ENCODE measurements around the gene GABRB1.

The GABRB1 gene

GRCh38 chr4:47334652-47335051, 303.3 kb downstream of the GABRB1 start:
- no peak overlapping the region for H3K27ac ChIP-seq (ENCODE audit: low read length)
- no peak for DNase-seq
- H3K9me2 ChIP-seq (replicated peaks; ENCODE audit: insufficient read depth, low read length) = no peaks in the 10 kb centered on the region
- no peaks in the 10 kb centered on the region for H3F3A ChIP-seq (ENCODE audit: insufficient read depth, low read length)
- no peak overlapping the region for H3K4me2 ChIP-seq (ENCODE audit: low read depth, low read length)
- H3K4me1 ChIP-seq (ENCODE audit: low read length) = no peaks in the 10 kb centered on the region
- TF ChIP-seq CTCF (IDR thresholded peaks at IDR 0.05; ENCODE audit: low read length) = no peak
- no peak for TF ChIP-seq EZH2 (optimal IDR thresholded peaks at IDR 0.05; ENCODE audit: low read depth, low read length)
- no peak for TF ChIP-seq EZH2phosphoT487 (IDR thresholded peaks at IDR 0.05; ENCODE audit: low read length)
- H3K9me3 ChIP-seq (replicated peaks; ENCODE audit: insufficient read depth, low read length) = no peaks in the 10 kb centered on the region
- no peaks in the 10 kb centered on the region for H4K20me1 ChIP-seq (ENCODE audit: insufficient read depth, low read length)
- H3K36me3 ChIP-seq (replicated peaks; ENCODE audit: insufficient read depth, low read length) = no peaks in the 10 kb centered on the region
- H2AFZ ChIP-seq (ENCODE audit: low read length) = no peak overlapping the region
- H3K79me2 ChIP-seq (ENCODE audit: low read length) = no peaks in the 10 kb centered on the region
- no peaks in the 10 kb centered on the region for H3K27me3 ChIP-seq (replicated peaks; ENCODE audit: insufficient read depth, low read length)
- H3K4me3 ChIP-seq (ENCODE audit: low read length) = no peak overlapping the region
- no peak overlapping the region for H3K9ac ChIP-seq (ENCODE audit: low read length)

- H3K4me3 ChIP-seq (ENCODE audit: low read length) = no peak overlapping the region
- no peak overlapping the region for H2AFZ ChIP-seq (ENCODE audit: low read length)
- no peaks in the 10 kb centered on the region for H3K9me3 ChIP-seq (replicated peaks; ENCODE audit: insufficient read depth, low read length)
Observed at GRCh38 chr4:47337893-47338292, 306.5 kb downstream of the GABRB1 start.

GRCh38 chr4:47340914-47341313, 309.5 kb downstream of the GABRB1 start:
- no peak overlapping the region for H3K9ac ChIP-seq (ENCODE audit: low read length)
- no peaks in the 10 kb centered on the region for H3K9me2 ChIP-seq (replicated peaks; ENCODE audit: insufficient read depth, low read length)
- H3K9me3 ChIP-seq (replicated peaks; ENCODE audit: insufficient read depth, low read length) = no peaks in the 10 kb centered on the region
- no peak overlapping the region for H2AFZ ChIP-seq (ENCODE audit: low read length)
- H3K27ac ChIP-seq (ENCODE audit: low read length) = no peak overlapping the region
- H3K36me3 ChIP-seq (replicated peaks; ENCODE audit: insufficient read depth, low read length) = no peaks in the 10 kb centered on the region
- no peaks in the 10 kb centered on the region for H3K79me2 ChIP-seq (ENCODE audit: low read length)
- no peak for DNase-seq
- no peaks in the 10 kb centered on the region for H3F3A ChIP-seq (ENCODE audit: insufficient read depth, low read length)
- no peak overlapping the region for H3K4me2 ChIP-seq (ENCODE audit: low read depth, low read length)
- H3K27me3 ChIP-seq (replicated peaks; ENCODE audit: insufficient read depth, low read length) = no peaks in the 10 kb centered on the region
- H4K20me1 ChIP-seq (ENCODE audit: insufficient read depth, low read length) = no peaks in the 10 kb centered on the region
- no peak overlapping the region for H3K4me3 ChIP-seq (ENCODE audit: low read length)
- no peak for TF ChIP-seq CTCF (IDR thresholded peaks at IDR 0.05; ENCODE audit: low read length)
- TF ChIP-seq EZH2phosphoT487 (IDR thresholded peaks at IDR 0.05; ENCODE audit: low read length) = no peak
- TF ChIP-seq EZH2 (optimal IDR thresholded peaks at IDR 0.05; ENCODE audit: low read depth, low read length) = no peak
- H3K4me1 ChIP-seq (ENCODE audit: low read length) = no peaks in the 10 kb centered on the region

More at GRCh38 chr4:47337893-47338292, 306.5 kb downstream of the GABRB1 start:
- Histone ChIP-seq H3K79me2 (ENCODE audit: low read length) (no peaks in the 10 kb centered on the region), H3K9me2 (replicated peaks; ENCODE audit: insufficient read depth, low read length) (no peaks in the 10 kb centered on the region), H3K27me3 (replicated peaks; ENCODE audit: insufficient read depth, low read length) (no peaks in the 10 kb centered on the region), H3K9ac (ENCODE audit: low read length) (no peak overlapping the region), H3F3A (ENCODE audit: insufficient read depth, low read length) (no peaks in the 10 kb centered on the region), H3K27ac (ENCODE audit: low read length) (no peak overlapping the region), H3K36me3 (replicated peaks; ENCODE audit: insufficient read depth, low read length) (no peaks in the 10 kb centered on the region), H4K20me1 (ENCODE audit: insufficient read depth, low read length) (no peaks in the 10 kb centered on the region), H3K4me2 (ENCODE audit: low read depth, low read length) (no peak overlapping the region), H3K4me1 (ENCODE audit: low read length) (no peaks in the 10 kb centered on the region)
- TF ChIP-seq CTCF (IDR thresholded peaks at IDR 0.05; ENCODE audit: low read length) = no peak
- TF ChIP-seq EZH2 (optimal IDR thresholded peaks at IDR 0.05; ENCODE audit: low read depth, low read length) = no peak
- no peak for TF ChIP-seq EZH2phosphoT487 (IDR thresholded peaks at IDR 0.05; ENCODE audit: low read length)
- DNase-seq = no peak
